Activated CD4-positive, alpha-beta T cell treated with anti-CD3 and anti-CD28 coated beads, Interleukin-2, amount 10 ng/mL, durations not matched to agents 7 days and 5 days (primary cell): ENCODE data around the gene WASL. TPM values are rescaled to one million over a fixed set of nuclear protein-coding genes. Genes with fewer than 3 reads are reported as not detected.

ENCODE experiments used
- CTCF ChIA-PET: fragments of 350-600 bp; sonication (Branson Sonifier 250); formaldehyde crosslinking; loops from one replicate; lab custom pipeline; 2021; ENCODE audit warnings: antibody characterized with exemption; lab: Charles Lee
- POLR2A ChIA-PET: fragments of 350-600 bp; sonication (Branson Sonifier 250); formaldehyde crosslinking; loops from one replicate; lab custom pipeline; 2021; ENCODE audit warnings: antibody characterized with exemption; lab: Charles Lee
- DNase-seq: peaks from one replicate; pipeline ENCODE4 v3.0.0-alpha.2; 2020
- H3K27ac Mint-ChIP-seq: one replicate; pipeline ENCODE4 v1.8.0; 2021; ENCODE audit warnings: mild to moderate bottlenecking, moderate library complexity, mixed read lengths
- H3K27me3 Mint-ChIP-seq: one replicate; pipeline ENCODE4 v1.8.0; 2021; ENCODE audit warnings: mixed read lengths
- H3K36me3 Mint-ChIP-seq: one replicate; pipeline ENCODE4 v1.8.0; 2021; ENCODE audit warnings: low read depth, mixed read lengths
- H3K4me1 Mint-ChIP-seq: one replicate; pipeline ENCODE4 v1.8.0; 2021; ENCODE audit warnings: mixed read lengths
- H3K4me3 Mint-ChIP-seq: one replicate; pipeline ENCODE4 v1.8.0; 2021; ENCODE audit warnings: mild to moderate bottlenecking, moderate library complexity, mixed read lengths
- H3K9me3 Mint-ChIP-seq: one replicate; pipeline ENCODE4 v1.8.0; 2021; ENCODE audit warnings: mixed read lengths
- total RNA-seq, 2 experiments: library from RNA; stranded (reverse); gene quantifications; one replicate each; pipeline ENCODE4 v1.2.3, GENCODE V29; 2021

Gene WASL
- total RNA-seq, 2 experiments from 2014 or later = 6.2 to 7.7 TPM

- no peaks in the 10 kb centered on the region for H3K9me3 Mint-ChIP-seq
- no peaks in the 10 kb centered on the region for H3K27me3 Mint-ChIP-seq
- CTCF ChIA-PET = interaction anchor here (1.6 kb wide), 1 partner anchor 24 kb away, joined by 3 read pairs; no protein-coding TSS in a partner anchor
- no peak overlapping the region for H3K4me3 Mint-ChIP-seq
- peaks cover 14% of the 10 kb centered on the region for H3K4me1 Mint-ChIP-seq
- H3K36me3 Mint-ChIP-seq = peaks cover 22% of the 10 kb centered on the region
- POLR2A ChIA-PET = no interaction called here
- no peak for DNase-seq
- no peak overlapping the region for H3K27ac Mint-ChIP-seq
Observed at GRCh38 chr7:123705211-123705901, 43.4 kb downstream of the WASL start.

- CTCF ChIA-PET = interaction anchor here (1.0 kb wide), 1 partner anchor 20 kb away, joined by 3 read pairs; no protein-coding TSS in a partner anchor
- Mint-ChIP-seq H3K27me3 (no peaks in the 10 kb centered on the region), H3K4me1 (no peaks in the 10 kb centered on the region), H3K4me3 (no peak overlapping the region), H3K27ac (no peak overlapping the region), H3K36me3 (peaks cover 24% of the 10 kb centered on the region), H3K9me3 (no peaks in the 10 kb centered on the region)
- DNase-seq = no peak
- POLR2A ChIA-PET = no interaction called here
Observed at GRCh38 chr7:123695944-123696677, 52.7 kb downstream of the WASL start.

- ChIA-PET POLR2A (no interaction called here), CTCF (interaction anchor here (0.7 to 1.0 kb wide), 2 partner anchors 10 to 120 kb away, joined by 3 to 4 read pairs; no protein-coding TSS in a partner anchor)
- Mint-ChIP-seq H3K4me3 (no peak overlapping the region), H3K9me3 (no peaks in the 10 kb centered on the region), H3K27me3 (no peaks in the 10 kb centered on the region), H3K4me1 (no peaks in the 10 kb centered on the region), H3K27ac (no peak overlapping the region), H3K36me3 (peaks cover 15% of the 10 kb centered on the region)
- no peak for DNase-seq
Observed at GRCh38 chr7:123692471-123692877, 56.3 kb downstream of the WASL start.

GRCh38 chr7:123690550-123690949 lies 58.3 kb downstream of the WASL start:
- CTCF ChIA-PET = interaction anchor here (0.8 kb wide), 1 partner anchor 479 kb away, joined by 8 read pairs; no protein-coding TSS in a partner anchor

GRCh38 chr7:123689250-123689649 lies 59.6 kb downstream of the WASL start:
- H3K36me3 Mint-ChIP-seq = peaks cover 10% of the 10 kb centered on the region
- no peak overlapping the region for H3K27ac Mint-ChIP-seq

More at GRCh38 chr7:123690550-123690949, 58.3 kb downstream of the WASL start:
- Mint-ChIP-seq H3K27me3 (no peaks in the 10 kb centered on the region), H3K27ac (no peak overlapping the region), H3K4me3 (no peak overlapping the region), H3K36me3 (peaks cover 11% of the 10 kb centered on the region), H3K4me1 (no peaks in the 10 kb centered on the region), H3K9me3 (no peaks in the 10 kb centered on the region)
- POLR2A ChIA-PET = no interaction called here
- DNase-seq = no peak

GRCh38 chr7:123687727-123688126 lies 61.1 kb downstream of the WASL start:
- Mint-ChIP-seq H3K27me3 (no peaks in the 10 kb centered on the region), H3K36me3 (peaks cover 10% of the 10 kb centered on the region), H3K4me1 (no peaks in the 10 kb centered on the region), H3K27ac (no peak overlapping the region), H3K4me3 (no peak overlapping the region), H3K9me3 (no peaks in the 10 kb centered on the region)
- no peak for DNase-seq
- CTCF ChIA-PET = no interaction called here
- POLR2A ChIA-PET = no interaction called here

More at GRCh38 chr7:123689250-123689649, 59.6 kb downstream of the WASL start:
- POLR2A ChIA-PET = no interaction called here
- no peak overlapping the region for H3K4me3 Mint-ChIP-seq
- no peaks in the 10 kb centered on the region for H3K4me1 Mint-ChIP-seq
- DNase-seq = no peak
- no peaks in the 10 kb centered on the region for H3K27me3 Mint-ChIP-seq
- CTCF ChIA-PET = no interaction called here
- no peaks in the 10 kb centered on the region for H3K9me3 Mint-ChIP-seq

GRCh38 chr7:123687161-123687560 lies 61.6 kb downstream of the WASL start:
- Mint-ChIP-seq H3K36me3 (peaks cover 8% of the 10 kb centered on the region), H3K4me3 (no peak overlapping the region), H3K4me1 (no peaks in the 10 kb centered on the region), H3K27ac (no peak overlapping the region), H3K9me3 (no peaks in the 10 kb centered on the region), H3K27me3 (no peaks in the 10 kb centered on the region)
- POLR2A ChIA-PET = no interaction called here
- CTCF ChIA-PET = no interaction called here
- no peak for DNase-seq

GRCh38 chr7:123682690-123683089 lies 66.1 kb downstream of the WASL start:
- Mint-ChIP-seq H3K36me3 (peaks cover 1% of the 10 kb centered on the region), H3K4me3 (no peak overlapping the region), H3K27ac (no peak overlapping the region), H3K9me3 (no peaks in the 10 kb centered on the region), H3K27me3 (no peaks in the 10 kb centered on the region), H3K4me1 (no peaks in the 10 kb centered on the region)
- CTCF ChIA-PET = interaction anchor here (0.6 to 1.0 kb wide), 6 partner anchors 9 to 176 kb away, joined by 3 to 4 read pairs (median 3); partner anchors contain the start of gene WASL
- POLR2A ChIA-PET = no interaction called here
- DNase-seq = peak; percentile 45

GRCh38 chr7:123681561-123681960 lies 67.2 kb downstream of the WASL start:
- POLR2A ChIA-PET = no interaction called here
- Mint-ChIP-seq H3K27me3 (no peaks in the 10 kb centered on the region), H3K4me1 (no peaks in the 10 kb centered on the region), H3K36me3 (peaks cover 1% of the 10 kb centered on the region), H3K9me3 (no peaks in the 10 kb centered on the region), H3K27ac (no peak overlapping the region), H3K4me3 (no peak overlapping the region)
- CTCF ChIA-PET = interaction anchor here (0.6 kb wide), 1 partner anchor 25 kb away, joined by 3 read pairs; no protein-coding TSS in a partner anchor
- no peak for DNase-seq

- Mint-ChIP-seq H3K4me1 (no peaks in the 10 kb centered on the region), H3K27me3 (no peaks in the 10 kb centered on the region), H3K27ac (no peak overlapping the region), H3K36me3 (peaks cover 1% of the 10 kb centered on the region), H3K4me3 (no peak overlapping the region), H3K9me3 (no peaks in the 10 kb centered on the region)
- DNase-seq = no peak
- POLR2A ChIA-PET = no interaction called here
- CTCF ChIA-PET = no interaction called here
Observed at GRCh38 chr7:123680580-123680979, 68.2 kb downstream of the WASL start.

GRCh38 chr7:123679614-123680013 lies 69.2 kb downstream of the WASL start:
- no peaks in the 10 kb centered on the region for H3K4me1 Mint-ChIP-seq
- POLR2A ChIA-PET = no interaction called here
- CTCF ChIA-PET = no interaction called here

GRCh38 chr7:123677061-123677715 lies 71.6 kb downstream of the WASL start:
- Mint-ChIP-seq H3K27me3 (no peaks in the 10 kb centered on the region), H3K4me1 (no peaks in the 10 kb centered on the region), H3K9me3 (no peaks in the 10 kb centered on the region), H3K27ac (no peak overlapping the region), H3K4me3 (no peak overlapping the region), H3K36me3 (no peaks in the 10 kb centered on the region)
- CTCF ChIA-PET = interaction anchor here (0.6 kb wide), 2 partner anchors 141 to 538 kb away, joined by 3 read pairs; no protein-coding TSS in a partner anchor
- POLR2A ChIA-PET = no interaction called here
- no peak for DNase-seq

More at GRCh38 chr7:123679614-123680013, 69.2 kb downstream of the WASL start:
- Mint-ChIP-seq H3K27ac (no peak overlapping the region), H3K4me3 (no peak overlapping the region), H3K36me3 (peaks cover 1% of the 10 kb centered on the region), H3K27me3 (no peaks in the 10 kb centered on the region), H3K9me3 (no peaks in the 10 kb centered on the region)
- no peak for DNase-seq

- Mint-ChIP-seq H3K9me3 (no peaks in the 10 kb centered on the region), H3K27ac (no peak overlapping the region), H3K4me3 (no peak overlapping the region), H3K27me3 (no peaks in the 10 kb centered on the region), H3K36me3 (no peaks in the 10 kb centered on the region), H3K4me1 (no peaks in the 10 kb centered on the region)
- ChIA-PET CTCF (no interaction called here), POLR2A (no interaction called here)
- no peak for DNase-seq
Observed at GRCh38 chr7:123675181-123675473, 73.7 kb downstream of the WASL start.
